ENCODE measurements around the gene NTM.

Gene NTM

GRCh38 chr11:132161403-132162078 is 791.1 kb downstream of the NTM start:
- H3K27ac ChIP-seq (ENCODE audit: low read depth, low read length), result no peak overlapping the region
- H3K4me1 ChIP-seq (ENCODE audit: control insufficient read depth in 1 of 2, insufficient read depth in 2 of 2, low read length in 2 of 2), result no peaks in the 10 kb centered on the region
- no peaks in the 10 kb centered on the region for H3K36me3 ChIP-seq (ENCODE audit: control insufficient read depth in 1 of 2, insufficient read depth in 2 of 2, low read length in 2 of 2)

GRCh38 chr11:132168344-132168981 is 798.0 kb downstream of the NTM start:
- H3K27ac ChIP-seq (ENCODE audit: low read depth, low read length), result no peak overlapping the region

More at GRCh38 chr11:132161403-132162078, 791.1 kb downstream of the NTM start:
- Histone ChIP-seq H3K9me3 (ENCODE audit: control insufficient read depth in 1 of 2, low read length in 2 of 2) (no peaks in the 10 kb centered on the region), H3K9ac (ENCODE audit: low read depth in 1 of 2, low read length in 2 of 2) (no peak overlapping the region), H3K4me3 (ENCODE audit: low read depth in 1 of 2, low read length in 2 of 2) (no peak overlapping the region), H3K27me3 (ENCODE audit: control insufficient read depth in 1 of 2, insufficient read depth in 2 of 2, low read length in 2 of 2) (no peaks in the 10 kb centered on the region)

DNA sequence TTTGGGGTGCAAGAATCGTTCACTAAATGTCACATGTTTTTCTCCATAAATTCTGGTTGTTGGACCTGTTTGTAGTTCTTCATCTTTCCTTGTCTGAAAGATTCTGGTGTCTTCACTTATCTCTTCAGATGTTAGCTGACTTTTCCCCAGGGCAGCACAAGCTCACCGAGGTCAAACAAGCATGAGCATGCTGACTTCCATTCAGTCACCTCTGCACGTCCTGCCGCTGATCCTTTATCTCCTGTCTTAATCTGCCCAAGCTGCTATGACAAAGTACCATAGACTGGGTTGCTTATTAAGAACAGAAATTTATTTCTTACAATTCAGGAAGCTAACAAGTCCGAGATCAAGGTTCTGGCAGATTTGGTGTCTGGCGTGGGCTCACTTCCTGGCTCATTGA is 800.6 kb downstream of the NTM start:
- no peak overlapping the region for H3K27ac ChIP-seq (ENCODE audit: low read depth, low read length)
- no peaks in the 10 kb centered on the region for H3K9me3 ChIP-seq (ENCODE audit: control insufficient read depth in 1 of 2, low read length in 2 of 2)
- no peaks in the 10 kb centered on the region for H3K36me3 ChIP-seq (ENCODE audit: control insufficient read depth in 1 of 2, insufficient read depth in 2 of 2, low read length in 2 of 2)
- no peaks in the 10 kb centered on the region for H3K4me1 ChIP-seq (ENCODE audit: control insufficient read depth in 1 of 2, insufficient read depth in 2 of 2, low read length in 2 of 2)
- H3K27me3 ChIP-seq (ENCODE audit: control insufficient read depth in 1 of 2, insufficient read depth in 2 of 2, low read length in 2 of 2), result no peaks in the 10 kb centered on the region
- H3K9ac ChIP-seq (ENCODE audit: low read depth in 1 of 2, low read length in 2 of 2), result no peak overlapping the region
- H3K4me3 ChIP-seq (ENCODE audit: low read depth in 1 of 2, low read length in 2 of 2), result no peak overlapping the region

More at GRCh38 chr11:132168344-132168981, 798.0 kb downstream of the NTM start:
- no peak overlapping the region for H3K9ac ChIP-seq (ENCODE audit: low read depth in 1 of 2, low read length in 2 of 2)
- no peaks in the 10 kb centered on the region for H3K4me1 ChIP-seq (ENCODE audit: control insufficient read depth in 1 of 2, insufficient read depth in 2 of 2, low read length in 2 of 2)
- no peaks in the 10 kb centered on the region for H3K9me3 ChIP-seq (ENCODE audit: control insufficient read depth in 1 of 2, low read length in 2 of 2)
- no peaks in the 10 kb centered on the region for H3K36me3 ChIP-seq (ENCODE audit: control insufficient read depth in 1 of 2, insufficient read depth in 2 of 2, low read length in 2 of 2)
- H3K27me3 ChIP-seq (ENCODE audit: control insufficient read depth in 1 of 2, insufficient read depth in 2 of 2, low read length in 2 of 2), result no peaks in the 10 kb centered on the region
- H3K4me3 ChIP-seq (ENCODE audit: low read depth in 1 of 2, low read length in 2 of 2), result no peak overlapping the region

- H3K27ac ChIP-seq (ENCODE audit: low read depth, low read length), result no peak overlapping the region
- no peaks in the 10 kb centered on the region for H3K4me1 ChIP-seq (ENCODE audit: control insufficient read depth in 1 of 2, insufficient read depth in 2 of 2, low read length in 2 of 2)
- no peaks in the 10 kb centered on the region for H3K36me3 ChIP-seq (ENCODE audit: control insufficient read depth in 1 of 2, insufficient read depth in 2 of 2, low read length in 2 of 2)
- no peaks in the 10 kb centered on the region for H3K27me3 ChIP-seq (ENCODE audit: control insufficient read depth in 1 of 2, insufficient read depth in 2 of 2, low read length in 2 of 2)
- H3K9me3 ChIP-seq (ENCODE audit: control insufficient read depth in 1 of 2, low read length in 2 of 2), result no peaks in the 10 kb centered on the region
- H3K4me3 ChIP-seq (ENCODE audit: low read depth in 1 of 2, low read length in 2 of 2), result no peak overlapping the region
- H3K9ac ChIP-seq (ENCODE audit: low read depth in 1 of 2, low read length in 2 of 2), result no peak overlapping the region
Measured at GRCh38 chr11:132174362-132175255, 804.2 kb downstream of the NTM start.

DNA sequence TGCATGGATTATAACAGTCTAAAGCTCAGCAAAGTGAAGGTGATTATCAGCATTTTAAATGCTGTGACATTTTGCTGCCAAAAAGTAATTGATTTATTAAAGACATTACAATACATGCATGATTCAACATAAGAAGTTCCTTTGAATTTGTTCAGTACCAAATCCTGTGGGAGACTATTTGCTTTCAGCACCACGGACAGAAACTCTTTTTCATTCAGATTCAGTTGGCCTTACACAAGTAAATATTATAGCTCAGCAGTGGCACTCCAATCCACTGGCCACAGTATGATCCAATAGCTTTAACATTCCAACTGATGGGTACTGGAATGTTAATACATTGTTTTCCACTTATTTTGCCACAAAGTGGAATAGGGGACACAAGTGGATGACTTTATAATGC is 806.7 kb downstream of the NTM start:
- Histone ChIP-seq H3K27me3 (ENCODE audit: control insufficient read depth in 1 of 2, insufficient read depth in 2 of 2, low read length in 2 of 2) (no peaks in the 10 kb centered on the region), H3K4me1 (ENCODE audit: control insufficient read depth in 1 of 2, insufficient read depth in 2 of 2, low read length in 2 of 2) (no peaks in the 10 kb centered on the region), H3K4me3 (ENCODE audit: low read depth in 1 of 2, low read length in 2 of 2) (no peak overlapping the region), H3K9me3 (ENCODE audit: control insufficient read depth in 1 of 2, low read length in 2 of 2) (no peaks in the 10 kb centered on the region), H3K9ac (ENCODE audit: low read depth in 1 of 2, low read length in 2 of 2) (no peak overlapping the region), H3K36me3 (ENCODE audit: control insufficient read depth in 1 of 2, insufficient read depth in 2 of 2, low read length in 2 of 2) (no peaks in the 10 kb centered on the region), H3K27ac (ENCODE audit: low read depth, low read length) (no peak overlapping the region)

GRCh38 chr11:132184079-132184478 is 813.7 kb downstream of the NTM start:
- Histone ChIP-seq H3K27me3 (ENCODE audit: control insufficient read depth in 1 of 2, insufficient read depth in 2 of 2, low read length in 2 of 2) (no peaks in the 10 kb centered on the region), H3K9me3 (ENCODE audit: control insufficient read depth in 1 of 2, low read length in 2 of 2) (no peaks in the 10 kb centered on the region), H3K27ac (ENCODE audit: low read depth, low read length) (no peak overlapping the region), H3K4me3 (ENCODE audit: low read depth in 1 of 2, low read length in 2 of 2) (no peak overlapping the region), H3K9ac (ENCODE audit: low read depth in 1 of 2, low read length in 2 of 2) (no peak overlapping the region), H3K4me1 (ENCODE audit: control insufficient read depth in 1 of 2, insufficient read depth in 2 of 2, low read length in 2 of 2) (no peaks in the 10 kb centered on the region), H3K36me3 (ENCODE audit: control insufficient read depth in 1 of 2, insufficient read depth in 2 of 2, low read length in 2 of 2) (no peaks in the 10 kb centered on the region)

- Histone ChIP-seq H3K4me1 (ENCODE audit: control insufficient read depth in 1 of 2, insufficient read depth in 2 of 2, low read length in 2 of 2) (no peaks in the 10 kb centered on the region), H3K9ac (ENCODE audit: low read depth in 1 of 2, low read length in 2 of 2) (no peak overlapping the region), H3K36me3 (ENCODE audit: control insufficient read depth in 1 of 2, insufficient read depth in 2 of 2, low read length in 2 of 2) (no peaks in the 10 kb centered on the region), H3K4me3 (ENCODE audit: low read depth in 1 of 2, low read length in 2 of 2) (no peak overlapping the region), H3K9me3 (ENCODE audit: control insufficient read depth in 1 of 2, low read length in 2 of 2) (no peaks in the 10 kb centered on the region), H3K27ac (ENCODE audit: low read depth, low read length) (no peak overlapping the region), H3K27me3 (ENCODE audit: control insufficient read depth in 1 of 2, insufficient read depth in 2 of 2, low read length in 2 of 2) (no peaks in the 10 kb centered on the region)
Measured at GRCh38 chr11:132185726-132186592, 815.5 kb downstream of the NTM start.

DNA sequence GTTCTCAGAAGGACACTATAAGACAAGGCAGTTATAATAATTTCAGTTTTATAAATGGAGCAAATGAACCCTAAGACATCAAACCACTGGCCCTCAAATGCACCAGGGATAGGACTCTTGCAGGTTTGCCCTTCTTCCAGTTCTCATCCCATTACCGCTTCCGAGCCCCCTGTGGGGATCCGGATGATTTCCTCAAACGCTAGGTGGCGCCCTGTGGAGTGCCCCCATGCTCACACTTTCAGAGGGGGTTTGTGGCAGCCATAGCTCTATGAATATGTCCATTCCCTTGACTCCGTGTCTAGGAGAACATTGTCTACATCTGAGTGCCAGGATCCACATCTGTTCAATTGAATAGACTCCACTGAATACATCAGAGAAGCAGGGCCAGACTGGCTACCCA is 816.3 kb downstream of the NTM start:
- H3K27ac ChIP-seq (ENCODE audit: low read depth, low read length), result no peak overlapping the region
- no peaks in the 10 kb centered on the region for H3K36me3 ChIP-seq (ENCODE audit: control insufficient read depth in 1 of 2, insufficient read depth in 2 of 2, low read length in 2 of 2)
- H3K4me3 ChIP-seq (ENCODE audit: low read depth in 1 of 2, low read length in 2 of 2), result no peak overlapping the region
- no peaks in the 10 kb centered on the region for H3K4me1 ChIP-seq (ENCODE audit: control insufficient read depth in 1 of 2, insufficient read depth in 2 of 2, low read length in 2 of 2)
- H3K27me3 ChIP-seq (ENCODE audit: control insufficient read depth in 1 of 2, insufficient read depth in 2 of 2, low read length in 2 of 2), result no peaks in the 10 kb centered on the region
- no peaks in the 10 kb centered on the region for H3K9me3 ChIP-seq (ENCODE audit: control insufficient read depth in 1 of 2, low read length in 2 of 2)
- no peak overlapping the region for H3K9ac ChIP-seq (ENCODE audit: low read depth in 1 of 2, low read length in 2 of 2)

DNA sequence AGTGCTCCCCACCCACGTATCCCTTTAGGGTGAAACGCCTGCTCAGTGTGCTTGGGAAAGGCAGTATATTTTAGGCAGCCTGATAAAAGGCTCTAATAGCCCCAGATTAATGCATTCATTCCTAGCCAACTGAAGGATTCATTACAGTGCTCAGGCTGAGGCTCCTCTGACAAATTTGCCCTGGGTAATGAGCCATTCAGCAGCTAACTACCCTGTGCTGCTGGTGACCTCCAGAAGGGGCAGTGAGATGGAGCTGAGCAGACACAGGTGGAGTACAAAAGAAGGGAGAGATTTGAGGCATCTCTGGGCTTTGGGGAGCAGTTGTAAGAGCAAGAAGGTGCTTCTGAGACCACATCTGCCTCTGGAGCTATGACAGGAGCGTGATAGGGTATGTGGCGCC is 817.0 kb downstream of the NTM start:
- Histone ChIP-seq H3K9ac (ENCODE audit: low read depth in 1 of 2, low read length in 2 of 2) (no peak overlapping the region), H3K4me1 (ENCODE audit: control insufficient read depth in 1 of 2, insufficient read depth in 2 of 2, low read length in 2 of 2) (no peaks in the 10 kb centered on the region), H3K4me3 (ENCODE audit: low read depth in 1 of 2, low read length in 2 of 2) (no peak overlapping the region), H3K9me3 (ENCODE audit: control insufficient read depth in 1 of 2, low read length in 2 of 2) (no peaks in the 10 kb centered on the region), H3K27me3 (ENCODE audit: control insufficient read depth in 1 of 2, insufficient read depth in 2 of 2, low read length in 2 of 2) (no peaks in the 10 kb centered on the region), H3K27ac (ENCODE audit: low read depth, low read length) (no peak overlapping the region), H3K36me3 (ENCODE audit: control insufficient read depth in 1 of 2, insufficient read depth in 2 of 2, low read length in 2 of 2) (no peaks in the 10 kb centered on the region)
